ENCODE results near the gene AP1B1. TPM values are rescaled to one million over a fixed set of nuclear protein-coding genes. Genes with fewer than 3 reads are reported as not detected.

Gene AP1B1
- total RNA-seq, 1 donor from 2014 or later: 42.0 TPM

- no peaks in the 10 kb centered on the region for H3K27me3 Mint-ChIP-seq (ENCODE audit: unreplicated experiment)
- no peak for DNase-seq (ENCODE audit: extremely low spot score, unreplicated experiment)
- no peak for TF ChIP-seq CTCF (IDR thresholded peaks at IDR 0.05)
- no peak overlapping the region for H3K4me3 Mint-ChIP-seq (ENCODE audit: unreplicated experiment)
- no peaks in the 10 kb centered on the region for H3K4me1 Mint-ChIP-seq (ENCODE audit: unreplicated experiment)
- peaks cover 77% of the 10 kb centered on the region for H3K36me3 Mint-ChIP-seq (ENCODE audit: unreplicated experiment)
- no peaks in the 10 kb centered on the region for H3K9me3 Mint-ChIP-seq (ENCODE audit: unreplicated experiment)
- H3K27ac Mint-ChIP-seq (ENCODE audit: unreplicated experiment): no peak overlapping the region
Observed at GRCh38 chr22:29291215-29291614, 97.2 kb downstream of the AP1B1 start.

- DNase-seq (ENCODE audit: extremely low spot score, unreplicated experiment): no peak
- TF ChIP-seq CTCF (IDR thresholded peaks at IDR 0.05): no peak
- H3K36me3 Mint-ChIP-seq (ENCODE audit: unreplicated experiment): peaks cover 73% of the 10 kb centered on the region
- no peaks in the 10 kb centered on the region for H3K27me3 Mint-ChIP-seq (ENCODE audit: unreplicated experiment)
- no peaks in the 10 kb centered on the region for H3K4me1 Mint-ChIP-seq (ENCODE audit: unreplicated experiment)
- no peaks in the 10 kb centered on the region for H3K9me3 Mint-ChIP-seq (ENCODE audit: unreplicated experiment)
- H3K4me3 Mint-ChIP-seq (ENCODE audit: unreplicated experiment): no peak overlapping the region
- H3K27ac Mint-ChIP-seq (ENCODE audit: unreplicated experiment): no peak overlapping the region
Observed at GRCh38 chr22:29290061-29290460, 98.3 kb downstream of the AP1B1 start.

- Mint-ChIP-seq H3K27ac (ENCODE audit: unreplicated experiment) (no peak overlapping the region), H3K9me3 (ENCODE audit: unreplicated experiment) (no peaks in the 10 kb centered on the region), H3K4me1 (ENCODE audit: unreplicated experiment) (no peaks in the 10 kb centered on the region), H3K27me3 (ENCODE audit: unreplicated experiment) (no peaks in the 10 kb centered on the region), H3K36me3 (ENCODE audit: unreplicated experiment) (peaks cover 72% of the 10 kb centered on the region), H3K4me3 (ENCODE audit: unreplicated experiment) (no peak overlapping the region)
- DNase-seq (ENCODE audit: extremely low spot score, unreplicated experiment): no peak
- TF ChIP-seq CTCF (IDR thresholded peaks at IDR 0.05): no peak
Observed at GRCh38 chr22:29288837-29289236, 99.5 kb downstream of the AP1B1 start.

GRCh38 chr22:29284196-29284595 lies 104.2 kb downstream of the AP1B1 start:
- Mint-ChIP-seq H3K27me3 (ENCODE audit: unreplicated experiment) (no peaks in the 10 kb centered on the region), H3K36me3 (ENCODE audit: unreplicated experiment) (peaks cover 62% of the 10 kb centered on the region), H3K4me1 (ENCODE audit: unreplicated experiment) (no peaks in the 10 kb centered on the region), H3K27ac (ENCODE audit: unreplicated experiment) (no peak overlapping the region), H3K9me3 (ENCODE audit: unreplicated experiment) (no peaks in the 10 kb centered on the region), H3K4me3 (ENCODE audit: unreplicated experiment) (no peak overlapping the region)
- no peak for TF ChIP-seq CTCF (IDR thresholded peaks at IDR 0.05)
- DNase-seq (ENCODE audit: extremely low spot score, unreplicated experiment): no peak

GRCh38 chr22:29277927-29278326 lies 110.4 kb downstream of the AP1B1 start:
- Mint-ChIP-seq H3K27me3 (ENCODE audit: unreplicated experiment) (no peaks in the 10 kb centered on the region), H3K9me3 (ENCODE audit: unreplicated experiment) (no peaks in the 10 kb centered on the region)
- DNase-seq (ENCODE audit: extremely low spot score, unreplicated experiment): no peak

More at GRCh38 chr22:29277927-29278326, 110.4 kb downstream of the AP1B1 start:
- peaks cover 73% of the 10 kb centered on the region for H3K36me3 Mint-ChIP-seq (ENCODE audit: unreplicated experiment)
- H3K4me1 Mint-ChIP-seq (ENCODE audit: unreplicated experiment): peaks cover 8% of the 10 kb centered on the region
- H3K4me3 Mint-ChIP-seq (ENCODE audit: unreplicated experiment): no peak overlapping the region
- H3K27ac Mint-ChIP-seq (ENCODE audit: unreplicated experiment): no peak overlapping the region
- TF ChIP-seq CTCF (IDR thresholded peaks at IDR 0.05): no peak

Small RNA genes lying within 50 kb of the gene (microRNA-seq; reads per million reads assigned to microRNA genes)
- 12.1 reads per million, percentile 18 among the genes with 10 or more reads in this experiment for gene MIR3653 (ENCODE audit: unreplicated experiment)

Other genes starting within 250 kb of the AP1B1 start
- gene EMID1, start 182.7 kb downstream of the AP1B1 start, total RNA-seq: 0.42 and 0.51 TPM in 2 replicates
- gene RHBDD3, start 120.6 kb downstream of the AP1B1 start, total RNA-seq: 41.0 and 45.8 TPM in 2 replicates
- 218 and 228 TPM in 2 replicates for gene EWSR1, start 120.3 kb downstream of the AP1B1 start, total RNA-seq
- 21.6 and 22.3 TPM in 2 replicates for gene GAS2L1, start 81.9 kb downstream of the AP1B1 start, total RNA-seq
- gene RASL10A, start 72.9 kb downstream of the AP1B1 start, total RNA-seq: not detected in 2 replicates
- gene RFPL1, start 50.0 kb upstream of the AP1B1 start, total RNA-seq: not detected in 2 replicates
- 0.62 and 1.4 TPM in 2 replicates for gene NEFH, start 91.6 kb upstream of the AP1B1 start, total RNA-seq
- gene THOC5, start 165.2 kb upstream of the AP1B1 start, total RNA-seq: 57.4 and 60.0 TPM in 2 replicates
- 47.3 and 49.3 TPM in 2 replicates for gene NIPSNAP1, start 192.5 kb upstream of the AP1B1 start, total RNA-seq
- gene NF2, start 215.1 kb upstream of the AP1B1 start, total RNA-seq: 67.9 and 71.0 TPM in 2 replicates